ENCODE data around the gene LRRC51. TPM values are rescaled to one million over a fixed set of nuclear protein-coding genes. Genes with fewer than 3 reads are reported as not detected.

LRRC51 gene
- total RNA-seq, 2 experiments from 2014 or later = 7.0 to 7.7 TPM

DNA sequence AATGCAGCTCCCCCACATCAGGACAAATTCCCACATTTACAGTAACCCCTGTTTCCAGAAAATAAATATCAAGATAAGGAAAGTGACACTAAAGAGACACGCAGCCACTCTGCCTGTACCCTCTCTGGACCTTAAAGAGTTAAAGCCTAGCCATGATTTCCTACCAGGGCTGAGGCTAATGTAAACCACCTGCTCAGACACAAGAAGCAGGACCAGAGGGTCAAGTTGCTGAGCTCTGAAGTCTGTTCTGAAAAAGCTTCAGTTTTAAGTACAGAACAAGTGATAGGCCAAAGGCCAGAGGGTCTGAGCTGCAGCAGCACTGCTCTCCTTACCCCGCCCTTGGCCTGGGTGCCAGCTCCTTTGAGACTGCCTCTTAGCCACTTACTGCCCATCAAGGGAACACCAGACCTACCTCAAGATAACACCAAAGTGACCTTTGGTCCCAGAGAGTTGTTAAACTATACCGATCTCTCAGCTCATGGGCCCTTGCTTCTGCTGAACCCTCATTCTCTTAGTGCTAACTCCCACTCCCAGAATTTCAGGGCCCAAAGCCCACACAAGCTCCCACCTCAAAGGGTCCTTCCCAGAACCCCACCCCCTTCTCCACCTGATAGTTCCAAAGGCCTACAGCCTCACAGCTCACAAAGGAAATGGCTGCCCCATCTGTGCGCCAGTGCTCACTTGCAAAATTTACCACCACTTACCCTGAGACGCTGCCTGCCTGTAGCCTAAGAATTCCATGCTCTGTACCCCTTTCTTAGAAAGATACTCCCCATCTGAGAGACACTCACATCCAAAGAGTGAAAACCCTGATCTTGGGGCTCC is 41.4 kb upstream of the LRRC51 start:
- Mint-ChIP-seq H3K36me3 (ENCODE audit: low read depth) (peaks cover 23% of the 10 kb centered on the region), H3K27me3 (no peaks in the 10 kb centered on the region), H3K27ac (no peak overlapping the region), H3K4me1 (ENCODE audit: low read depth) (peaks cover 35% of the 10 kb centered on the region), H3K4me3 (no peak overlapping the region), H3K9me3 (no peaks in the 10 kb centered on the region)
- DNase-seq (peak; percentile 17), ATAC-seq (no peak)
- ChIA-PET POLR2A (interaction anchor here (0.5 to 4.0 kb wide), 12 partner anchors 10 to 686 kb away, joined by 3 to 33 read pairs (median 4); partner anchors contain the start of genes LRRC51 and NUMA1), CTCF (interaction anchor here (1.0 to 4.4 kb wide), 11 partner anchors 9 to 396 kb away, joined by 3 to 54 read pairs (median 5); no protein-coding TSS in a partner anchor)
- intact Hi-C loops (cut with micrococcal nuclease) = no loop called here
- TF ChIP-seq, protein P1, sequence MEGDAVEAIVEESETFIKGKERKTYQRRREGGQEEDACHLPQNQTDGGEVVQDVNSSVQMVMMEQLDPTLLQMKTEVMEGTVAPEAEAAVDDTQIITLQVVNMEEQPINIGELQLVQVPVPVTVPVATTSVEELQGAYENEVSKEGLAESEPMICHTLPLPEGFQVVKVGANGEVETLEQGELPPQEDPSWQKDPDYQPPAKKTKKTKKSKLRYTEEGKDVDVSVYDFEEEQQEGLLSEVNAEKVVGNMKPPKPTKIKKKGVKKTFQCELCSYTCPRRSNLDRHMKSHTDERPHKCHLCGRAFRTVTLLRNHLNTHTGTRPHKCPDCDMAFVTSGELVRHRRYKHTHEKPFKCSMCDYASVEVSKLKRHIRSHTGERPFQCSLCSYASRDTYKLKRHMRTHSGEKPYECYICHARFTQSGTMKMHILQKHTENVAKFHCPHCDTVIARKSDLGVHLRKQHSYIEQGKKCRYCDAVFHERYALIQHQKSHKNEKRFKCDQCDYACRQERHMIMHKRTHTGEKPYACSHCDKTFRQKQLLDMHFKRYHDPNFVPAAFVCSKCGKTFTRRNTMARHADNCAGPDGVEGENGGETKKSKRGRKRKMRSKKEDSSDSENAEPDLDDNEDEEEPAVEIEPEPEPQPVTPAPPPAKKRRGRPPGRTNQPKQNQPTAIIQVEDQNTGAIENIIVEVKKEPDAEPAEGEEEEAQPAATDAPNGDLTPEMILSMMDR (IDR thresholded peaks at IDR 0.05) = no peak

DNA sequence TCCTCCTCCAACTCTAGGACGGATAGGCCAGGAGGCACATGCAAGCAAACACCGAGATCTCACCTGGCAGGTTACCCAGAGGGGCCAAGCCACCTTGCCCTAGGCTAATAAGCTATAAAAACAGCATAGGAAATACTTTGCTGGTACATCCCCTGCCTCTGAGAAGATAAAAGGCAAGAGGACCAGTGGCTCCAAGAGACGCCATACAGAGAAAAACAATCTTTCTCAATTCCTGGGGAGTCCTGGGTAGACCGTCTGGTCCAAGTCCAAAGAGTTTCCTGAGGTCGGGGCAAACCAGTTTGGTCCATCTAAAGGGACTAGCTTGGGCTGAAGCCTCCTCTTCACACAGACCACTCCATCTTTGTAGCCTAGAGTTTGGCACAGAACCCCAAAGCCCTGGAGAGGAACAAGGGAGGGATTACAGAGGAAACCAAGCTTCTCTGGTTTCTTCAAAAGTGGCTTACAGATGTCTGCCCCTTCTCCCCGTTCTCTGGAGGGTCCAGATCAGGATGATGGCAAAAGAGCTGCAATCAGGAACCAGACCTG is 40.7 kb upstream of the LRRC51 start:
- no peaks in the 10 kb centered on the region for H3K27me3 Mint-ChIP-seq
- ChIA-PET CTCF (interaction anchor here (0.7 to 4.4 kb wide), 14 partner anchors 10 to 395 kb away, joined by 3 to 54 read pairs (median 4); no protein-coding TSS in a partner anchor), POLR2A (interaction anchor here (0.6 to 4.0 kb wide), 16 partner anchors 10 to 116 kb away, joined by 3 to 33 read pairs (median 4); partner anchors contain the start of genes LRRC51, NUMA1 and XNDC1N)
- peaks cover 36% of the 10 kb centered on the region for H3K4me1 Mint-ChIP-seq (ENCODE audit: low read depth)
- intact Hi-C loops (cut with micrococcal nuclease) = loop anchor here (5.0 kb wide), 1 partner anchor 42 kb away; the partner anchor contains the start of genes LRRC51 and NUMA1
- H3K4me3 Mint-ChIP-seq = no peak overlapping the region
- no peak overlapping the region for H3K27ac Mint-ChIP-seq
- TF ChIP-seq, protein P1 (IDR thresholded peaks at IDR 0.05) = no peak
- H3K9me3 Mint-ChIP-seq = no peaks in the 10 kb centered on the region
- H3K36me3 Mint-ChIP-seq (ENCODE audit: low read depth) = peaks cover 20% of the 10 kb centered on the region
- no peak for ATAC-seq
- DNase-seq = no peak

DNA sequence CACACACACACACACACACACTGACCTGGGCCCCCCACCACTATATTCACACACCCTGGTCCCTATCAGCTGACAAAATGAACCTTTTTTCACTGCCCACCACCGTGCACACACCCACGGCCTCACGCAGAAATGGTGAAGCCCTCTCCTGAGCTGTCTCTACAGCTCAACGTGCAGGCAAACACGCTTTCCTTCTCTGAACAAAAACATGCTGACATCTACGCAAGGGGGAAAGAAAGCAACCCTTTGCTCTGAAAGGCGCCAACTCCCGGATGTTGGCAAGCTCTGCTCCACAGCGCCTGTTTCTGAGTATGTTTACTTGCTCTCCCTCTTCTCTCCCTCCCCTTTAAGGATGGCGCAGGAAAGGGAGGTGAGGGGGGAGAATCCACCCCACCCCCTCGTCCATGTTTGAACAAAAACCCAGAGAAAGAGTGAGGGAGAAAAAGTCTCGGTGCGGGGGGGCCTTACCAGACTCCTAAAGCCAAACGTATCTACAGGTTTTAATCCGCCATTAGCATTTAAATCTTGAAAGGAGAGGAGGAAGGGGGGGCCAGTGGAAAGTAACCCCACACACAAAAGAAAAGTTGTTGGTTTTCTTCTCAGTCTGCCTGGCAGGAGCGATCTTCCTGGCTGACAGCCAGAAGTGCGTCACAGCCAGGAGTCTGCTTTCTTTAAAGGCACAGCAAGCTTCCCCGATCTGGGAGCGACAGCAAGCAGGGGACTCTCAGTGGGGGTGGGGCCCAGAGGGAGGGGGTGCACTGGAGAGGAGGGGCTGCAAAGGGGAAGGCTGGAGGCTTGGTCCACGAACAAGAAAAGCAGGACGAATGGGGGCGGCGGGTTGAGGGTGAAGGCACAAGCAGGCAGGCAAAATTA is 39.9 kb upstream of the LRRC51 start:
- H3K27ac Mint-ChIP-seq = no peak overlapping the region
- TF ChIP-seq, protein P1 (IDR thresholded peaks at IDR 0.05) = no peak
- intact Hi-C loops (cut with micrococcal nuclease) = loop anchor here (5.0 kb wide), 1 partner anchor 42 kb away; the partner anchor contains the start of genes LRRC51 and NUMA1
- CTCF ChIA-PET = interaction anchor here (0.7 to 4.4 kb wide), 11 partner anchors 11 to 142 kb away, joined by 3 to 54 read pairs (median 4); no protein-coding TSS in a partner anchor
- POLR2A ChIA-PET = interaction anchor here (0.7 to 4.0 kb wide), 15 partner anchors 9 to 113 kb away, joined by 3 to 33 read pairs (median 5); partner anchors contain the start of genes LRRC51, NUMA1 and XNDC1N
- ATAC-seq (peak; percentile 72), DNase-seq (peak; percentile 79)
- H3K36me3 Mint-ChIP-seq (ENCODE audit: low read depth) = peaks cover 14% of the 10 kb centered on the region
- H3K4me1 Mint-ChIP-seq (ENCODE audit: low read depth) = peaks cover 34% of the 10 kb centered on the region
- no peaks in the 10 kb centered on the region for H3K9me3 Mint-ChIP-seq
- H3K4me3 Mint-ChIP-seq = no peak overlapping the region
- no peaks in the 10 kb centered on the region for H3K27me3 Mint-ChIP-seq

DNA sequence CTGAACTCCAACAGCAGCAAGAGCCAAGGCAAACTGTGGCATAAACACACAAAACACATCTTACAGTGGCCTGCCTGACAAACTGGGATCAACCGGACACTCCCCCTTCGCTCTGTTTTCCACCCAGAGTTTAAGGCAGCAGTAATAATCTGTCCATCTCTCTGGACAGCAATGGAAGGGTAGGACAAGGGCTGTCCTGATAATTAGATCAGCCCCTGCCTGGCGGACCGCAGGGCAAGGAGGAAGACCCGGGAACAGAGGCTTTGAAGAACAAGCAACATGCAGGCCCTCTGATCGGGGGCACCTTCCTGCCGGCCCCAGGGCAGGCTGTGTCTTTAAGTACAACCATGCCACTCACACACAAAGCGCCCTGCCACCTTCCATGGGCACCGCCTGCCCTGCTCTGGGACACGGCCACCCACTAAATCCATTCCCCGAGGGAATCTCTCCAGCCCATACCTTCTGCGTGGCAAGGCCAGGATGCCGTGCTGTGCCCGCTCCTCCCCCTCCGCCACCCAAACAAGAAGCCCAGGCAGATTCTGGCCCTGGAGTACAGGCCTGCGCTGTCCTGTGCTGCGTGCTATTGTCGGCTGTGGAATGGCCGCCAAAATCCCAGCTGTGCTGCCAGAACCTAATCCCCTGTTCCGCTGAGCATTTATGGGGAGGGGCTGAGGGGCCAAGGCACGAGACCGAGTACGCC is 39.1 kb upstream of the LRRC51 start:
- Mint-ChIP-seq H3K4me1 (ENCODE audit: low read depth) (peaks cover 27% of the 10 kb centered on the region), H3K36me3 (ENCODE audit: low read depth) (peaks cover 9% of the 10 kb centered on the region), H3K9me3 (no peaks in the 10 kb centered on the region), H3K27me3 (no peaks in the 10 kb centered on the region), H3K4me3 (no peak overlapping the region), H3K27ac (no peak overlapping the region)
- DNase-seq (peak; percentile 55), ATAC-seq (peak; percentile 38)
- TF ChIP-seq, protein P1 (IDR thresholded peaks at IDR 0.05) = no peak
- CTCF ChIA-PET = interaction anchor here (1.2 to 4.4 kb wide), 5 partner anchors 9 to 102 kb away, joined by 3 to 54 read pairs (median 5); no protein-coding TSS in a partner anchor
- intact Hi-C loops (cut with micrococcal nuclease) = loop anchor here (5.0 kb wide), 1 partner anchor 41 kb away; the partner anchor contains the start of genes LRRC51 and NUMA1
- POLR2A ChIA-PET = interaction anchor here (0.8 to 4.0 kb wide), 4 partner anchors 12 to 71 kb away, joined by 3 to 33 read pairs (median 4); partner anchors contain the start of gene ANAPC15
